ENCODE data around the gene ZXDA. TPM values are rescaled to one million over a fixed set of nuclear protein-coding genes. Genes with fewer than 3 reads are reported as not detected.

The ZXDA gene
- total RNA-seq, 1 experiment from 2014 or later: 4.9 TPM

- DNase-seq (ENCODE audit: unreplicated experiment): no peak
- CTCF ChIA-PET: interaction anchor here (1.0 to 1.1 kb wide), 2 partner anchors 10 to 946 kb away, joined by 3 read pairs; no protein-coding TSS in a partner anchor
- no peak overlapping the region for H3K4me3 Mint-ChIP-seq (ENCODE audit: unreplicated experiment)
- H3K4me1 Mint-ChIP-seq (ENCODE audit: insufficient read depth, unreplicated experiment): peaks cover 5% of the 10 kb centered on the region
- intact Hi-C loops (cut with micrococcal nuclease): no loop called here
- H3K27ac Mint-ChIP-seq (ENCODE audit: low read depth, unreplicated experiment): no peak overlapping the region
- POLR2A ChIA-PET: interaction anchor here (0.6 to 1.0 kb wide), 3 partner anchors 8 to 261 kb away, joined by 3 to 5 read pairs (median 5); no protein-coding TSS in a partner anchor
- H3K9me3 Mint-ChIP-seq (ENCODE audit: unreplicated experiment): no peaks in the 10 kb centered on the region
- peaks cover 18% of the 10 kb centered on the region for H3K27me3 Mint-ChIP-seq (ENCODE audit: insufficient read depth, unreplicated experiment)
- no TSS peak for BruUV-seq (replicated peaks)
- TF ChIP-seq, protein P1, sequence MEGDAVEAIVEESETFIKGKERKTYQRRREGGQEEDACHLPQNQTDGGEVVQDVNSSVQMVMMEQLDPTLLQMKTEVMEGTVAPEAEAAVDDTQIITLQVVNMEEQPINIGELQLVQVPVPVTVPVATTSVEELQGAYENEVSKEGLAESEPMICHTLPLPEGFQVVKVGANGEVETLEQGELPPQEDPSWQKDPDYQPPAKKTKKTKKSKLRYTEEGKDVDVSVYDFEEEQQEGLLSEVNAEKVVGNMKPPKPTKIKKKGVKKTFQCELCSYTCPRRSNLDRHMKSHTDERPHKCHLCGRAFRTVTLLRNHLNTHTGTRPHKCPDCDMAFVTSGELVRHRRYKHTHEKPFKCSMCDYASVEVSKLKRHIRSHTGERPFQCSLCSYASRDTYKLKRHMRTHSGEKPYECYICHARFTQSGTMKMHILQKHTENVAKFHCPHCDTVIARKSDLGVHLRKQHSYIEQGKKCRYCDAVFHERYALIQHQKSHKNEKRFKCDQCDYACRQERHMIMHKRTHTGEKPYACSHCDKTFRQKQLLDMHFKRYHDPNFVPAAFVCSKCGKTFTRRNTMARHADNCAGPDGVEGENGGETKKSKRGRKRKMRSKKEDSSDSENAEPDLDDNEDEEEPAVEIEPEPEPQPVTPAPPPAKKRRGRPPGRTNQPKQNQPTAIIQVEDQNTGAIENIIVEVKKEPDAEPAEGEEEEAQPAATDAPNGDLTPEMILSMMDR (IDR thresholded peaks at IDR 0.05; ENCODE audit: unreplicated experiment): no peak
- no peaks in the 10 kb centered on the region for H3K36me3 Mint-ChIP-seq (ENCODE audit: insufficient read depth, unreplicated experiment)
These were observed 8.8 kb downstream of the ZXDA start for GRCh38 chrX:57901466-57901865.

GRCh38 chrX:57900975-57901374 is 9.3 kb downstream of the ZXDA start:
- TF ChIP-seq, protein P1 (IDR thresholded peaks at IDR 0.05; ENCODE audit: unreplicated experiment): no peak
- Mint-ChIP-seq H3K27me3 (ENCODE audit: insufficient read depth, unreplicated experiment) (peaks cover 13% of the 10 kb centered on the region), H3K36me3 (ENCODE audit: insufficient read depth, unreplicated experiment) (no peaks in the 10 kb centered on the region), H3K9me3 (ENCODE audit: unreplicated experiment) (no peaks in the 10 kb centered on the region), H3K4me3 (ENCODE audit: unreplicated experiment) (no peak overlapping the region), H3K4me1 (ENCODE audit: insufficient read depth, unreplicated experiment) (peaks cover under 1% of the 10 kb centered on the region), H3K27ac (ENCODE audit: low read depth, unreplicated experiment) (no peak overlapping the region)
- ChIA-PET CTCF (interaction anchor here (1.0 to 1.1 kb wide), 2 partner anchors 11 to 945 kb away, joined by 3 read pairs; no protein-coding TSS in a partner anchor), POLR2A (interaction anchor here (1.0 kb wide), 1 partner anchor 8 kb away, joined by 5 read pairs; no protein-coding TSS in a partner anchor)
- intact Hi-C loops (cut with micrococcal nuclease): no loop called here
- DNase-seq (ENCODE audit: unreplicated experiment): peak; percentile 32
- BruUV-seq (replicated peaks): no TSS peak

DNA sequence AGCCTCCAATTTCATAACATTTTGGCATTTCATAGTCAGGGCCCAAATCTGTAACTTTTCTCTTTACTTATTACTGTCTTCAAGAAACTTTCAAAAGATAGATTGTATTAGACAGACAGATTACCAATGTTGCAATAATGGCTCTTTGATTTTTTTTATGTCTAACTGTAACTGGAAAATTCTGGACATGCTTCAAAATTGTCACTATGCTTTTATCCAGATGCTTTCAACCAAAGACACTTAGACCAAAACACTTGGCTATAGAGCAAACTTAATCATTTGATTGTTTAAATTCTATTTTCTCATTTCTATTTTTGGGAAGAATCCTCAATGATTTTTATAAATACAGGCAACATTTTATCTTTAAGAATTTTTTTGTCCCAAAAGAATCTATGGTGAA is 10.4 kb downstream of the ZXDA start:
- intact Hi-C loops (cut with micrococcal nuclease): no loop called here
- BruUV-seq (replicated peaks): no TSS peak

DNA sequence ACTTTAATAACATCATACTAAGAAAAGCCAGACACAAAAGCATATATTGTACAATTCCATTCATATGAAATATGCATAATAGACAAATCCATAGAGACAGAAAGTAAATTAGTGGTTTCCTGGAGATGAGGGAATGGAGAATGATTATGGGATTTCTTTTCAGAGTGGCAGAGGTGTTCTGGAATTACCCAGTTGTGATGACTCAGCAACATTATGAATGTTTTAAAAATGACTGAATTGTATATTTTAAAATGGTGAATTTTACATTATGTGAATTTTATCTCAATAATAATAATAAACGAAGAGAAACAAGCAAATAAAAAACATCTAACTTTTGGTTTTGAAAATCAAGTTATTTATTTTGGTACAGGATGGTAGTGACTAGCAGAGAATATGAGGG is 11.2 kb downstream of the ZXDA start:
- POLR2A ChIA-PET: interaction anchor here (1.0 kb wide), 1 partner anchor 10 kb away, joined by 3 read pairs; no protein-coding TSS in a partner anchor
- no peak overlapping the region for H3K27ac Mint-ChIP-seq (ENCODE audit: low read depth, unreplicated experiment)
- no peak for DNase-seq (ENCODE audit: unreplicated experiment)
- H3K27me3 Mint-ChIP-seq (ENCODE audit: insufficient read depth, unreplicated experiment): peaks cover 7% of the 10 kb centered on the region
- CTCF ChIA-PET: interaction anchor here (1.1 kb wide), 1 partner anchor 79 kb away, joined by 3 read pairs; no protein-coding TSS in a partner anchor
- H3K4me1 Mint-ChIP-seq (ENCODE audit: insufficient read depth, unreplicated experiment): no peaks in the 10 kb centered on the region
- no peaks in the 10 kb centered on the region for H3K36me3 Mint-ChIP-seq (ENCODE audit: insufficient read depth, unreplicated experiment)
- BruUV-seq (replicated peaks): no TSS peak
- no peak overlapping the region for H3K4me3 Mint-ChIP-seq (ENCODE audit: unreplicated experiment)
- intact Hi-C loops (cut with micrococcal nuclease): no loop called here
- no peaks in the 10 kb centered on the region for H3K9me3 Mint-ChIP-seq (ENCODE audit: unreplicated experiment)
- TF ChIP-seq, protein P1 (IDR thresholded peaks at IDR 0.05; ENCODE audit: unreplicated experiment): no peak

More for the DNA sequence above, 10.4 kb downstream of the ZXDA start:
- ChIA-PET CTCF (no interaction called here), POLR2A (interaction anchor here (1.0 kb wide), 1 partner anchor 10 kb away, joined by 3 read pairs; no protein-coding TSS in a partner anchor)
- Mint-ChIP-seq H3K4me1 (ENCODE audit: insufficient read depth, unreplicated experiment) (no peaks in the 10 kb centered on the region), H3K27ac (ENCODE audit: low read depth, unreplicated experiment) (no peak overlapping the region), H3K9me3 (ENCODE audit: unreplicated experiment) (no peaks in the 10 kb centered on the region), H3K4me3 (ENCODE audit: unreplicated experiment) (no peak overlapping the region), H3K36me3 (ENCODE audit: insufficient read depth, unreplicated experiment) (no peaks in the 10 kb centered on the region), H3K27me3 (ENCODE audit: insufficient read depth, unreplicated experiment) (peaks cover 11% of the 10 kb centered on the region)
- TF ChIP-seq, protein P1 (IDR thresholded peaks at IDR 0.05; ENCODE audit: unreplicated experiment): no peak
- DNase-seq (ENCODE audit: unreplicated experiment): no peak

Measured in MCF 10A (cell line).